HG02678 (cell line): ENCODE data around the gene EXOSC10.
"Not testable (repeated sequence)": the region's sequence is repeated elsewhere in the genome, so short reads cannot be mapped to it uniquely, and the experiment has no call there.

Source experiments
- ATAC-seq: cut with Tn5 transposase; IDR thresholded peaks from one replicate; pipeline ENCODE4 v1.9.1; 2021; ENCODE audit warnings: mild to moderate bottlenecking, moderate library complexity; ENCODE audit not compliant: unreplicated experiment

EXOSC10 gene

DNA sequence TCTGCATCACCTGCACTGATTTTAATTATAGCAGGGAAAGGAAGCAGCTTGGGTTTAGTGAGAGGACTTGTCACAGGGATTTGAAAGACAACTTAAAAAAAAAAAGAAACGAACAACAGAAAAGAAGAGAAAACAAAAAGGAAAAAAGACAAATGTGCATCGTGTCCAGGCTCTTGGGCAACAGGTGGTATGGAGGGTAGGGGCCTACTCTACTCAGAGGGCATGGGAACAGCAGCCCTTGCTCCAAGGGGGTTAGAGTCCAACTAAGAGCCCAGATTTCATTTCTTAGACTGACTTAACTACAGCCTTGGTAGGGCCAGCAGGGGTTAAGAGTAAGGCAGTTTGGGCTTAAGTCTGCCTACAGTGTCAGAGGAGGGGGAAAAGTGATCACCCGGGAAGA lies 15.3 kb upstream of the EXOSC10 start:
- ATAC-seq = no peak

DNA sequence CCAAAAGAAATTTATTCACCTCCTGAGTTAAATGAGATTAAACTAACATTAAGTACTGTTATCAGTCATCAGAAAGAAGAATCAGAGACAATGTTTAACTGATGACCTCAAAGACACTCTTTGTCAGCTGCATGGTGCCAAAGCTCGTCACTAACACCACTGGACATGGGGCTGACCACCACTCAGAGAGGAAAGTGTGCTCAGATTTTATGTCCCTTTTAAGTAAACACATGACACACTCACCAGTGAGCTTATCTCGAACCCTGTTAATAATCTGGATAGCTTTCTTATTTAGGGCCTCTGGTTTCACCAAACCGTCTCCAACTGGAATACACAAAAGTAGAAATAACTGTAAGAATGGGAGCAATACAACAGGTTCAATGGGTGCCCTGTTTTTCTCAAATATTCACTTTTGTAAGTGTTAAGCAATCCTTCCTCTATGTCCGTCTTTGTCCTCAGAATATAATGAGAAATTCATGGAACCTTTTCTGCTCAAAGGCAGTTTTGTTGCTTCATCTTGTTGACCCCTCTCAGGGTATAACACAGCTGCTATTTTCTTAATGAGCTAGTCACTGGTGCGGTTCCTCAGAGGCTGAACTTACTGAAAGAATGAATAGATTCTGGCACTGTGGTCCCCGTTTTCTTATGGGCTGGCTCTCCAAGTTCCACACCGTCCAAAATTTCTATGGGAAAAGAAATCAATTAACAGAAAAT lies 9.5 kb upstream of the EXOSC10 start:
- ATAC-seq = no peak

DNA sequence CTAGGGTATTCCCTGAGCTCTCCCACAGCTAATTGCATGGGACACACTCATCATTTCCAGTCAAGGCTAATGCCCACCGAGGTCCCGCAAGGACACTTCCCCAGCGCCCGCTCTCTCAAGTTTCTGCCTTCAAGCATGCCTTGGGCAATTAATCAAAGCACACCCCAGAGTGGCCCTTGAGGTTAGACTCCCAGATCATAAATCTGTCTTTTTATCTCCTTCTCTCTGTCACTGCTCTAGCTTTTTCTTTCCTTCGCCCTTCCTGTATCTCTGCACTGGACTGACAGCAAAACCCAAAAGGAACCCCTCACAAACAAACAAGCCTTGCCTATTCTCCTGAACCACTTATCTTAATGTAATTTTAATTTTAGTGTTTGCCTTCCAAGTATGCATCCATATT lies 7.9 kb upstream of the EXOSC10 start:
- ATAC-seq = no peak

DNA sequence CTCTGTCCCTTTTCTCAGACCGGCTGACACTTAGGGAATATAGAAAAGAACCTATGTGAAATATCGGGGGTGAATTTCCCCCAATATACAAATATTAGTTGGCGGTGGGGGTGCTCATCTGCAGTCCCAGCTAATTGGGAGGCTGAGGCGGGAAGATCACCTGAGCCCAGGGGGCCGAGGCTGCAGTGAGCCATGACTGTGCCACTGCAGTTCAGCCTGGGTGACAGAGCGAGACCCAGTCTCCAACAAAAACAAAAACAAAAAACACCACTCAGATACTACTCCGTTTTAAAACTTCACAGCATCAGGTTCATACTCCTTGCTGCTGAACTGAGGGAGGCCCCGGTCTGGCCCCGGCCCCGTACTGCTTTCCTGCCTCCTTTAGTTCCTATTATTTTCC lies 5.9 kb upstream of the EXOSC10 start:
- ATAC-seq = no peak

DNA sequence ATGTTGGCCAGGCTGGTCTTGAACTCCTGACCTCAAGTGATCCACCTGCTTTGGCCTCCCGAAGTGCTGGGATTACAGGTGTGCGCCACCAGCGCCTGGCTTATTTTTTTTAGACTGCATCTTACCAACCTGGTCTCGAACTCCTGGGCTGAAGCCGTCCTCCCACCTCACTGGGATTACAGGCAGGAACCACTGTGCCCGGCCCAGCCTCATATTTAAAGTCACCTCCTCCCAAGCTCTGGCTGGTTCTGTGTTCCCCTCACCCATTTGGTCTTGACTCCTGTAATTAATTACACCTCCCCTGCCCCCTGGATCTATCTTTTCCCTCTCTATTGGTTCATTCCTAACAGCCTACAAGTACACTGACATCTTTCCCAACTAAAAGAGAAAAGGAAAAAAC lies 1.7 kb upstream of the EXOSC10 start:
- no peak for ATAC-seq

GRCh38 chr1:11100806-11101205 lies 1.1 kb upstream of the EXOSC10 start:
- not testable (repeated sequence) for ATAC-seq

- ATAC-seq = no peak
Measured at GRCh38 chr1:11100149-11100493, 452 bp upstream of the EXOSC10 start.

- no peak for ATAC-seq
Measured at GRCh38 chr1:11098931-11099309, 749 bp downstream of the EXOSC10 start.

DNA sequence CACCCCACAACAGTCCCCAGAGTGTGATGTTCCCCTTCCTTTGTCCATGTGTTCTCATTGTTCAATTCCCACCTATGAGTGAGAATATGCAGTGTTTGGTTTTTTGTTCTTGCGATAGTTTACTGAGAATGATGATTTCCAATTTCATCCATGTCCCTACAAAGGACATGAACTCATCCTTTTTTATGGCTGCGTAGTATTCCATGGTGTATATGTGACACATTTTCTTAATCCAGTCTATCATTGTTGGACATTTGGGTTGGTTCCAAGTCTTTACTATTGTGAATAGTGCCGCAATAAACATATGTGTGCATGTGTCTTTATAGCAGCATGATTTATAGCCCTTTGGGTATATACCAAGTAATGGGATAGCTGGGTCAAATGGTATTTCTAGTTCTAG lies 15.9 kb downstream of the EXOSC10 start:
- ATAC-seq = not testable (repeated sequence)

- no peak for ATAC-seq
Measured at GRCh38 chr1:11080931-11081330, 18.7 kb downstream of the EXOSC10 start.

DNA sequence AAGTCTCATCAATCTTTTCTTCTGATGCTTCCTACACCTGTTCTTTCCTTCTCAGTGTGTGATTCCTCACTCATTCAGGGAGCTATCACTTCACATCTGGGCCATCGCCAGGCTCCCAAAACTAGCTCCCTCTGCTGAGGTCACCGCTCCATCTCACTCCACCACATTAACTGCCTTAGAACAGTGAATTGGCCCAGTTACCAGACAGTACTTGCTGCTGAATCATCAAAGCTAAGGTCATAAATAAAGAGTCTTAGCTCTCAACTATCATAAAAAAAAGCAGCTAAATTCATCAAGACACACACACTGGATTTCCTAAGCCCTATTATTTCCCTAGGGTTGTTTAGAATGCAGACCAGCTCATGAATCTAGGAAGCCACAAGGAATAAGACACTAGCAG lies 21.0 kb downstream of the EXOSC10 start:
- ATAC-seq = no peak

DNA sequence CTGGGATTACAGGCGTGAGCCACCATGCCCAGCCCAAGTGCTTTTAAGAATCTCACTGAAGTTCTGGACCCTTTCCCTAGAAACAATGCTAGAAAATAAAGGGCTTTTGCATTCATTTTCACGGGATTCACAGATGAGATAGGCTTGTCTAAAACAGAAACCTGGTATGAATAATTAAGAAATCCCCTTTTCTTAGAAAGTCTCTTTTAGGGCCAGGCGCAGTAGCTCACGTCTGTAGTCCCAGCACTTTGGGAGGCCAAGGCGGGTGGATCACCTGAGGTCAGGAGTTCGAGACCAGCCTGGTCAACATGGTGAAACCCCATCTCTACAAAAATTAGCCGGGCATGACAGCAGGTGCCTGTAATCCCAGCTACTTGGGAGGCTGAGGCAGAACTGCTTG lies 26.3 kb downstream of the EXOSC10 start:
- not testable (repeated sequence) for ATAC-seq

GRCh38 chr1:11072216-11072917 lies 27.3 kb downstream of the EXOSC10 start:
- ATAC-seq = no peak

GRCh38 chr1:11071463-11072215 lies 28.0 kb downstream of the EXOSC10 start:
- ATAC-seq = no peak

GRCh38 chr1:11070876-11071275 lies 28.8 kb downstream of the EXOSC10 start:
- ATAC-seq = no peak

GRCh38 chr1:11068600-11069473 lies 30.8 kb downstream of the EXOSC10 start:
- ATAC-seq = no peak

DNA sequence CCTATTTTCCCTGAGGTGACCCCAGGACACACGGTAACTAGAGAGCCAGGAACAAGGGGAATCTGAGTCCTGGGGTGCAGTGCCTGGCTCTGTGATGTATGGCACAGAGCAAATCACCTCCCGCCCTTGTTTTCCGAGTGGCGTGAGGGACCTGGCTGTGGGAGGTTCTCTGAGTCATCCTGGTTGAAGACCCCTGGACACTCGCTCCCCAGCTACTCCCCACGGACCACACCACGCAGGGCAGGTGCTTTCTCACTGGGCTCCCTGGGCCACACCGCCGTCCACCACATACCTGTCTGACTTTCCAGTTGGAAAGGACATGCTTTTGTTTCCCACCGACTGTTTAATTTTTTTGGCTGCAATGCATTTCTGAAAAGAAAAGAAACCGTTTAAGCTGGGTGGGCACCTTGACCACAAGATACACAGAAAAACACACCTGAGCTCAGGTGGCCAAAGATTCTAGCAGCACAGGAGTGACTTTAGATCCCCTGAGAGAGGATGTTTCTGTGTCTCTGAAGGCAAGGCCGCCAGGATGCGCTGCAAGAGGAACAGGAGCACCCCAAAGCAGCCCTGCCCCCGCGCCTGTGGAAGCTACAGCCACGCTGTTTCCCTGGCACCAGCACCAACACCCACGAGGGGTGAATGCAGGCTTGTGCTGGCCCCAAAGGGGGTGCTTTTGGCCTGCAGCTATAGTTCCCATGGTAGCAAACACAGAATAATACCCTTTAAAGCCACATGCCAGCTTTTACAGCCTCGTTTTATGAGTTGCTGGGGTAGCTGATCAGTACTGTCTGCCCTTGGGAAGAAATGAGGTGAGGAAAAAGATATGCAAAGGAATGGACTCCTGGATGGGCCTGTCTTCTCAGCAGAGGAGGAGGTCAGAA lies 31.7 kb downstream of the EXOSC10 start:
- ATAC-seq = no peak

- ATAC-seq = no peak
Measured at GRCh38 chr1:11065796-11066195, 33.9 kb downstream of the EXOSC10 start.

DNA sequence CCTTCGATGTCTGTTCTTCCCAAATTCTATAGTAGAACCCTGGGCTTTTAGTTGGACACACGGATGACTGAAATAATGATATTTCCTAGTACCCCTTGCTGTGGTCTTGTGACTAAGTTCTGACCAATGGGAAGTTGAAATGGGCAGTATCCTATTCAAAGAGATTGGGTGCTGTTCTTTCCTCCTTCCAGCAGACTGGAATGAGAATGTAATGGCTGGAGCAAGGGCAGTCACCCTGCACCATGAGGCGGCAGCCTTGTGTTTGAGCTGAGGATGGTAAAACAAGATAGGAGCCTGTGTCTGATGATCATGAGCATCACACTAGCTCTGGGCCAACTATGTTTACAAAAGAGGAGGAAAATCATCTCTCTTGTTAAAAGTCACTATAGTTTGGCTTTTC lies 34.7 kb downstream of the EXOSC10 start:
- no peak for ATAC-seq

DNA sequence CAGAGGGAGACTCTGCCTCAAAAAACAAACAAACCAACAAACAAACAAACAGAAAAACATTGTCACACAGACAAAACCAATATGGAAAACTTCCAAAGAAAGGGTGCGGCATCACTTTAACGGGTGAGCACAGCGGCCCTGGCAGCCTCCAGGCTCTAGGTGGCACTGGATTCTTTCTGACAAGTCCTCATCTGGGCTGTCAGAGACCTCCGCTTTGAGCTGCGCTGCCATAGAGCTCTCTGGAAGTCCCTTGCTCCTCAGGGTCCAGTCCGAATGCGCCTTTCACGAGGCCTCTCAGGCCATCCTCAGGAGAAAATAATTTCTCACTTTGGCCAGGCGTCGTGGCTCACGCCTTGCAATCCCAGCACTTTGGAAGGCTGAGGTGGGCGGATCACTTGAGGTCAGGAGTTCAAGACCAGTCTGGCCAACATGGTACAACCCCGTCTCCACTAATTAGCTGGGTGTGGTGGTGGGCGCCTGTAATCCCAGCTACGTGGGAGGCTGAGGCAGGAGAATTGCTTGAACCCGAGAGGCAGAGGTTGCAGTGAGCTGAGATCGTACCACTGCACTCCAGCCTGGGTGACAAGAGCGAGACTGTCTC lies 35.6 kb downstream of the EXOSC10 start:
- not testable (repeated sequence) for ATAC-seq
